Measurements from ENCODE around the gene TMEM258.

TMEM258 gene

DNA sequence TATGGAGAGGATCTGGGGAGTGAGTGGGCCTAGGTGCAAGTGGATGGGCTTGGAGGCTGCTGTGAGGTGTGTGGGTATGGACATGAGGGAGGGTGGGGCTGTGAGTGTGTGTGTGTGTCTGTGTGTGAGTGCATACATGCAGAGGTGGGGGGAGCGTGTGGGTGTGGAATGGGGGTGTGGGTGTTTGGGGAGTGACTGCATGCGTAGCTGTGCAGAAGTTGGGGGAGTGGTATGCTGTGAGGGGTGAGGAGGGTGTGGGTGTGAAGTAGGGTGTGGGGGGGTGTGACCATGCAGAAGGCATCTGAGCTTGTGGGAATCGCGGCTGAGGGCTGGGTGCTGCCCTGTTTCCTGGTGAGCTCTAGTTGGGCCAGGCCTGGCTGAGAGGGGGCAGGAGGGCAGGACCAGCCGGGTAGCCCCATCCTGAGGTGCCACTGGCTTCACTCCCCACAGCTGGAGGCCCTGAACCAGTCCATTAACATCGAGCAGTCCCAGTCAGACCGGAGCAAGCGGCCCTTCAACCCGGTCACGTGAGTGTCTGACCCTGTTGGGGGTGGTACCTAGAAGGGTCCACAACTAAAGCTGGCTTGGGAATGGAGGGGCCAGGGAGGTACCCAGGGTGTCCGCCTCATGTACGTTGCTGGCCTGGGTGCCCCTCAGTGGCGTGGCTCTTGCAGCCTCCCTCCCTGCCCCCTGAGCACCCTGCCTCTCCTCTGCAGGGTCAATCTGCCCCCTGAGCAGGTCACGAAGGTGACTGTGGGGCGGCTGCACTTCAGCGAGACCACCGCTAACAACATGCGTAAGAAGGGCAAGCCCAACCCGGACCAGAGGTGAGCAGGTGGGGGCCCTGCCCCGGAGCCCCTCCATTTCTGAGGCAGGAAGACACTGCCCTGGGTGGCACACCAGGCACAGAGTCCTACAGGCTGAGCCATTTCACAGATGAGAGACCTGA is 16.5 kb downstream of the TMEM258 start (continued):
- TF ChIP-seq, protein P1, sequence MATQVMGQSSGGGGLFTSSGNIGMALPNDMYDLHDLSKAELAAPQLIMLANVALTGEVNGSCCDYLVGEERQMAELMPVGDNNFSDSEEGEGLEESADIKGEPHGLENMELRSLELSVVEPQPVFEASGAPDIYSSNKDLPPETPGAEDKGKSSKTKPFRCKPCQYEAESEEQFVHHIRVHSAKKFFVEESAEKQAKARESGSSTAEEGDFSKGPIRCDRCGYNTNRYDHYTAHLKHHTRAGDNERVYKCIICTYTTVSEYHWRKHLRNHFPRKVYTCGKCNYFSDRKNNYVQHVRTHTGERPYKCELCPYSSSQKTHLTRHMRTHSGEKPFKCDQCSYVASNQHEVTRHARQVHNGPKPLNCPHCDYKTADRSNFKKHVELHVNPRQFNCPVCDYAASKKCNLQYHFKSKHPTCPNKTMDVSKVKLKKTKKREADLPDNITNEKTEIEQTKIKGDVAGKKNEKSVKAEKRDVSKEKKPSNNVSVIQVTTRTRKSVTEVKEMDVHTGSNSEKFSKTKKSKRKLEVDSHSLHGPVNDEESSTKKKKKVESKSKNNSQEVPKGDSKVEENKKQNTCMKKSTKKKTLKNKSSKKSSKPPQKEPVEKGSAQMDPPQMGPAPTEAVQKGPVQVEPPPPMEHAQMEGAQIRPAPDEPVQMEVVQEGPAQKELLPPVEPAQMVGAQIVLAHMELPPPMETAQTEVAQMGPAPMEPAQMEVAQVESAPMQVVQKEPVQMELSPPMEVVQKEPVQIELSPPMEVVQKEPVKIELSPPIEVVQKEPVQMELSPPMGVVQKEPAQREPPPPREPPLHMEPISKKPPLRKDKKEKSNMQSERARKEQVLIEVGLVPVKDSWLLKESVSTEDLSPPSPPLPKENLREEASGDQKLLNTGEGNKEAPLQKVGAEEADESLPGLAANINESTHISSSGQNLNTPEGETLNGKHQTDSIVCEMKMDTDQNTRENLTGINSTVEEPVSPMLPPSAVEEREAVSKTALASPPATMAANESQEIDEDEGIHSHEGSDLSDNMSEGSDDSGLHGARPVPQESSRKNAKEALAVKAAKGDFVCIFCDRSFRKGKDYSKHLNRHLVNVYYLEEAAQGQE (tag by site-specific recombination; IDR thresholded peaks at IDR 0.05) = no peak
- TF ChIP-seq ZFHX2 (tag by site-specific recombination; conservative IDR thresholded peaks at IDR 0.05) = peak; percentile 100
- peak; percentile 98 for TF ChIP-seq KLF1 (tag by site-specific recombination; IDR thresholded peaks at IDR 0.05)
- TF ChIP-seq, protein P2, sequence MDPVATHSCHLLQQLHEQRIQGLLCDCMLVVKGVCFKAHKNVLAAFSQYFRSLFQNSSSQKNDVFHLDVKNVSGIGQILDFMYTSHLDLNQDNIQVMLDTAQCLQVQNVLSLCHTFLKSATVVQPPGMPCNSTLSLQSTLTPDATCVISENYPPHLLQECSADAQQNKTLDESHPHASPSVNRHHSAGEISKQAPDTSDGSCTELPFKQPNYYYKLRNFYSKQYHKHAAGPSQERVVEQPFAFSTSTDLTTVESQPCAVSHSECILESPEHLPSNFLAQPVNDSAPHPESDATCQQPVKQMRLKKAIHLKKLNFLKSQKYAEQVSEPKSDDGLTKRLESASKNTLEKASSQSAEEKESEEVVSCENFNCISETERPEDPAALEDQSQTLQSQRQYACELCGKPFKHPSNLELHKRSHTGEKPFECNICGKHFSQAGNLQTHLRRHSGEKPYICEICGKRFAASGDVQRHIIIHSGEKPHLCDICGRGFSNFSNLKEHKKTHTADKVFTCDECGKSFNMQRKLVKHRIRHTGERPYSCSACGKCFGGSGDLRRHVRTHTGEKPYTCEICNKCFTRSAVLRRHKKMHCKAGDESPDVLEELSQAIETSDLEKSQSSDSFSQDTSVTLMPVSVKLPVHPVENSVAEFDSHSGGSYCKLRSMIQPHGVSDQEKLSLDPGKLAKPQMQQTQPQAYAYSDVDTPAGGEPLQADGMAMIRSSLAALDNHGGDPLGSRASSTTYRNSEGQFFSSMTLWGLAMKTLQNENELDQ (tag by site-specific recombination; IDR thresholded peaks at IDR 0.05; ENCODE audit: low read depth) = no peak
- no peak for TF ChIP-seq ZNF510 (tag by site-specific recombination; IDR thresholded peaks at IDR 0.05; ENCODE audit: insufficient replicate concordance)
- TF ChIP-seq, protein P3, sequence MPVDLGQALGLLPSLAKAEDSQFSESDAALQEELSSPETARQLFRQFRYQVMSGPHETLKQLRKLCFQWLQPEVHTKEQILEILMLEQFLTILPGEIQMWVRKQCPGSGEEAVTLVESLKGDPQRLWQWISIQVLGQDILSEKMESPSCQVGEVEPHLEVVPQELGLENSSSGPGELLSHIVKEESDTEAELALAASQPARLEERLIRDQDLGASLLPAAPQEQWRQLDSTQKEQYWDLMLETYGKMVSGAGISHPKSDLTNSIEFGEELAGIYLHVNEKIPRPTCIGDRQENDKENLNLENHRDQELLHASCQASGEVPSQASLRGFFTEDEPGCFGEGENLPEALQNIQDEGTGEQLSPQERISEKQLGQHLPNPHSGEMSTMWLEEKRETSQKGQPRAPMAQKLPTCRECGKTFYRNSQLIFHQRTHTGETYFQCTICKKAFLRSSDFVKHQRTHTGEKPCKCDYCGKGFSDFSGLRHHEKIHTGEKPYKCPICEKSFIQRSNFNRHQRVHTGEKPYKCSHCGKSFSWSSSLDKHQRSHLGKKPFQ (tag by site-specific recombination; IDR thresholded peaks at IDR 0.05) = no peak
- TF ChIP-seq KLF9 (tag by site-specific recombination; IDR thresholded peaks at IDR 0.05; ENCODE audit: low read depth) = peak; percentile 39; the same call in 1 of the 2 replicates
- no peak for TF ChIP-seq WT1 (tag by site-specific recombination; IDR thresholded peaks at IDR 0.05)
- peak; percentile 99 for TF ChIP-seq EGR2 (tag by site-specific recombination; IDR thresholded peaks at IDR 0.05; ENCODE audit: low read depth)

DNA sequence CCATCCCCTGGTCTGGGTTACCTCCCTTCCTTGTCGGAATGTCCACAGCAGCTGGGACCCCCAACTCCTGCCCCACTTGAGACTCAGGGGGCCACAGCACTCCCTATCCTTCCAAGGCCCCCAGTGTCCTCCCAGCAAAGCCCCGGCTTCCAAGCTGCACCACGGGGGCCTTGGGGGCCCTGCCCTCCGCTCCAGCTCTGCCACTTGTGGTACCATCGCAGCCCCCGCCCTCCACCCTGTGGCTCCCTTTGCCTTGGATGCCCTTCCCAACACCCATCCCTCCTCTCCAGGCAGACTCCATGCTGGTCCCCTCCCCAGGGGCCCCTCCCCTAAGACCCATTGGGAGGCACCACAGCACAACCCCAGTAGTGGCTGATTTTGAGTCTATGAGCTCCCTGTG is 17.3 kb downstream of the TMEM258 start:
- Histone ChIP-seq H3K36me3 (ENCODE audit: control insufficient read depth in 2 of 2, insufficient read depth in 1 of 2, low read length in 2 of 2) (peaks cover 0 to 4% of the 10 kb centered on the region in 2 experiments; a peak in 1 of 3 replicates), H3K27ac (ENCODE audit: extremely low read depth, low read depth, low read length) (no peak overlapping the region), H3K9me3 (ENCODE audit: control insufficient read depth, insufficient read depth, low read depth, low read length) (no peaks in the 10 kb centered on the region), H3K4me3 (ENCODE audit: low read depth, low read length) (no peak overlapping the region), H3K4me1 (ENCODE audit: control insufficient read depth, insufficient read depth, low read length) (no peaks in the 10 kb centered on the region)
- TF ChIP-seq ZNF302 (tag by site-specific recombination; IDR thresholded peaks at IDR 0.05; ENCODE audit: low read depth) (no peak), ZFP41 (tag by site-specific recombination; IDR thresholded peaks at IDR 0.05; ENCODE audit: borderline replicate concordance) (no peak), WT1 (tag by site-specific recombination; IDR thresholded peaks at IDR 0.05) (no peak), ZNF521 (tag by site-specific recombination; IDR thresholded peaks at IDR 0.05) (no peak), OSR2 (tag by site-specific recombination; IDR thresholded peaks at IDR 0.05) (no peak), ZNF701 (tag by site-specific recombination; IDR thresholded peaks at IDR 0.05) (no peak), ZFHX2 (tag by site-specific recombination; conservative IDR thresholded peaks at IDR 0.05) (no peak), ZNF155 (tag by site-specific recombination; IDR thresholded peaks at IDR 0.05) (no peak), ZSCAN30 (tag by site-specific recombination; IDR thresholded peaks at IDR 0.05) (no peak), KLF7 (tag by site-specific recombination; IDR thresholded peaks at IDR 0.05; ENCODE audit: borderline replicate concordance) (no peak), ZNF510 (tag by site-specific recombination; IDR thresholded peaks at IDR 0.05; ENCODE audit: insufficient replicate concordance) (no peak)
- TF ChIP-seq, protein P4, sequence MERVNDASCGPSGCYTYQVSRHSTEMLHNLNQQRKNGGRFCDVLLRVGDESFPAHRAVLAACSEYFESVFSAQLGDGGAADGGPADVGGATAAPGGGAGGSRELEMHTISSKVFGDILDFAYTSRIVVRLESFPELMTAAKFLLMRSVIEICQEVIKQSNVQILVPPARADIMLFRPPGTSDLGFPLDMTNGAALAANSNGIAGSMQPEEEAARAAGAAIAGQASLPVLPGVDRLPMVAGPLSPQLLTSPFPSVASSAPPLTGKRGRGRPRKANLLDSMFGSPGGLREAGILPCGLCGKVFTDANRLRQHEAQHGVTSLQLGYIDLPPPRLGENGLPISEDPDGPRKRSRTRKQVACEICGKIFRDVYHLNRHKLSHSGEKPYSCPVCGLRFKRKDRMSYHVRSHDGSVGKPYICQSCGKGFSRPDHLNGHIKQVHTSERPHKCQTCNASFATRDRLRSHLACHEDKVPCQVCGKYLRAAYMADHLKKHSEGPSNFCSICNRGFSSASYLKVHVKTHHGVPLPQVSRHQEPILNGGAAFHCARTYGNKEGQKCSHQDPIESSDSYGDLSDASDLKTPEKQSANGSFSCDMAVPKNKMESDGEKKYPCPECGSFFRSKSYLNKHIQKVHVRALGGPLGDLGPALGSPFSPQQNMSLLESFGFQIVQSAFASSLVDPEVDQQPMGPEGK (tag by site-specific recombination; IDR thresholded peaks at IDR 0.05) = no peak
- TF ChIP-seq, protein P5, sequence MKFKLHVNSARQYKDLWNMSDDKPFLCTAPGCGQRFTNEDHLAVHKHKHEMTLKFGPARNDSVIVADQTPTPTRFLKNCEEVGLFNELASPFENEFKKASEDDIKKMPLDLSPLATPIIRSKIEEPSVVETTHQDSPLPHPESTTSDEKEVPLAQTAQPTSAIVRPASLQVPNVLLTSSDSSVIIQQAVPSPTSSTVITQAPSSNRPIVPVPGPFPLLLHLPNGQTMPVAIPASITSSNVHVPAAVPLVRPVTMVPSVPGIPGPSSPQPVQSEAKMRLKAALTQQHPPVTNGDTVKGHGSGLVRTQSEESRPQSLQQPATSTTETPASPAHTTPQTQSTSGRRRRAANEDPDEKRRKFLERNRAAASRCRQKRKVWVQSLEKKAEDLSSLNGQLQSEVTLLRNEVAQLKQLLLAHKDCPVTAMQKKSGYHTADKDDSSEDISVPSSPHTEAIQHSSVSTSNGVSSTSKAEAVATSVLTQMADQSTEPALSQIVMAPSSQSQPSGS (tag by site-specific recombination; IDR thresholded peaks at IDR 0.05; ENCODE audit: low read depth) = no peak
- TF ChIP-seq, protein P6, sequence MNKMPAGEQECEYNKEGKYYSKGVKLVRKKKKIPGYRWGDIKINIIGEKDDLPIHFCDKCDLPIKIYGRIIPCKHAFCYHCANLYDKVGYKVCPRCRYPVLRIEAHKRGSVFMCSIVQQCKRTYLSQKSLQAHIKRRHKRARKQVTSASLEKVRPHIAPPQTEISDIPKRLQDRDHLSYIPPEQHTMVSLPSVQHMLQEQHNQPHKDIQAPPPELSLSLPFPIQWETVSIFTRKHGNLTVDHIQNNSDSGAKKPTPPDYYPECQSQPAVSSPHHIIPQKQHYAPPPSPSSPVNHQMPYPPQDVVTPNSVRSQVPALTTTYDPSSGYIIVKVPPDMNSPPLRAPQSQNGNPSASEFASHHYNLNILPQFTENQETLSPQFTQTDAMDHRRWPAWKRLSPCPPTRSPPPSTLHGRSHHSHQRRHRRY (tag by site-specific recombination; IDR thresholded peaks at IDR 0.05) = no peak
- POLR2A ChIA-PET = interaction anchor here (0.6 kb wide), 1 partner anchor 249 kb away, joined by 3 read pairs; no protein-coding TSS in a partner anchor
- CTCF ChIA-PET = interaction anchor here (0.7 to 2.0 kb wide), 6 partner anchors 14 to 615 kb away, joined by 3 to 11 read pairs (median 6); no protein-coding TSS in a partner anchor

Measured in HEK293 (cell line).